ENCODE results near the gene LRRC59. TPM values are rescaled to one million over a fixed set of nuclear protein-coding genes. Genes with fewer than 3 reads are reported as not detected.

The LRRC59 gene
- total RNA-seq, 1 experiment from 2014 or later = 306 TPM

DNA sequence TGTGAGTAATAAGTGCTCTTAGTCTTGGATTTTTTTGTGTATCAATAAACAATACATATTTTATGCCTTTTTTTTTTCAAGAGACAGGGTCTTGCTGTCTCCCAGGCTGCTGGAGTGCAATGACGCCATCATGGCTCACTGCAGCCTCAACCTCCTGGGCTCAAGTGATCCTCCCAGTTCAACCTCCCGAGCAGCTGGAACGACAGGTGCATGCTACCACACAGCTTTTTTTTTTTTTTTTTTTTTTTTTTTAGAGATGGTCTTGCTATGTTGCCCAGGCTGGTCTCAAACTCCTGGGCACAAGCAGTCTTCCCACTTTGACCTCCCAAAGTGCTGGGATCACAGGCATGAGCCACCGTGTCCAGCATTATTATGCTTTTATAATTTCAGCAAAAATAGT lies 41.7 kb upstream of the LRRC59 start:
- TF ChIP-seq, protein P1, sequence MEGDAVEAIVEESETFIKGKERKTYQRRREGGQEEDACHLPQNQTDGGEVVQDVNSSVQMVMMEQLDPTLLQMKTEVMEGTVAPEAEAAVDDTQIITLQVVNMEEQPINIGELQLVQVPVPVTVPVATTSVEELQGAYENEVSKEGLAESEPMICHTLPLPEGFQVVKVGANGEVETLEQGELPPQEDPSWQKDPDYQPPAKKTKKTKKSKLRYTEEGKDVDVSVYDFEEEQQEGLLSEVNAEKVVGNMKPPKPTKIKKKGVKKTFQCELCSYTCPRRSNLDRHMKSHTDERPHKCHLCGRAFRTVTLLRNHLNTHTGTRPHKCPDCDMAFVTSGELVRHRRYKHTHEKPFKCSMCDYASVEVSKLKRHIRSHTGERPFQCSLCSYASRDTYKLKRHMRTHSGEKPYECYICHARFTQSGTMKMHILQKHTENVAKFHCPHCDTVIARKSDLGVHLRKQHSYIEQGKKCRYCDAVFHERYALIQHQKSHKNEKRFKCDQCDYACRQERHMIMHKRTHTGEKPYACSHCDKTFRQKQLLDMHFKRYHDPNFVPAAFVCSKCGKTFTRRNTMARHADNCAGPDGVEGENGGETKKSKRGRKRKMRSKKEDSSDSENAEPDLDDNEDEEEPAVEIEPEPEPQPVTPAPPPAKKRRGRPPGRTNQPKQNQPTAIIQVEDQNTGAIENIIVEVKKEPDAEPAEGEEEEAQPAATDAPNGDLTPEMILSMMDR (IDR thresholded peaks at IDR 0.05; ENCODE audit: unreplicated experiment) = no peak
- no peak overlapping the region for H3K4me3 Mint-ChIP-seq (ENCODE audit: unreplicated experiment)
- DNase-seq (ENCODE audit: unreplicated experiment) = no peak
- H3K36me3 Mint-ChIP-seq (ENCODE audit: insufficient read depth, unreplicated experiment) = peaks cover 5% of the 10 kb centered on the region
- intact Hi-C loops (cut with micrococcal nuclease) = no loop called here
- no TSS peak for BruUV-seq (replicated peaks)
- ChIA-PET CTCF (interaction anchor here (0.7 to 1.7 kb wide), 2 partner anchors 27 to 41 kb away, joined by 3 to 7 read pairs; partner anchors contain the start of gene LRRC59), POLR2A (interaction anchor here (0.9 to 9.6 kb wide), 2 partner anchors 11 to 13 kb away, joined by 3 to 76 read pairs; partner anchors contain the start of gene ACSF2)
- H3K9me3 Mint-ChIP-seq (ENCODE audit: unreplicated experiment) = no peaks in the 10 kb centered on the region
- H3K4me1 Mint-ChIP-seq (ENCODE audit: insufficient read depth, unreplicated experiment) = peaks cover 14% of the 10 kb centered on the region
- no peak overlapping the region for H3K27ac Mint-ChIP-seq (ENCODE audit: low read depth, unreplicated experiment)
- no peaks in the 10 kb centered on the region for H3K27me3 Mint-ChIP-seq (ENCODE audit: insufficient read depth, unreplicated experiment)

DNA sequence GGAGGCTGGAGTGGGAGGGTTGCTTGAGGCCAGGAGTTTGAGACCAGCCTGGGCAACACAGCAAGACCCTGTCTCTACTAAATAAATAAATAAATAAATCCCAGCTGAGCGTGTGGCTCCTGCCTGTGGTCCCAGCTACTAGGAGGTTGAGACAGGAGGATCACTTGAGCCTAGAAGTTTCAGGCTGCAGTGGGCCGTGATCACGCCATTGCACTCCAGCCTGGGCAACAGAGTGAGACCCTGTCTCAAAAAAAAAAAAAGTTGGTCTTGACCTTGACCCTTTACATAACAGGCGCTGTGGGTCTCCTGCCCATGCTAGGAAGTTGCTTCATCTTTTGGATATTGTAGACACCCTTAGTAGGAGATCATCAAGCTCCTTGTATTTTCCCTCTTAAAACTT lies 40.1 kb upstream of the LRRC59 start:
- Mint-ChIP-seq H3K36me3 (ENCODE audit: insufficient read depth, unreplicated experiment) (peaks cover 5% of the 10 kb centered on the region), H3K27ac (ENCODE audit: low read depth, unreplicated experiment) (no peak overlapping the region), H3K4me3 (ENCODE audit: unreplicated experiment) (no peak overlapping the region), H3K9me3 (ENCODE audit: unreplicated experiment) (no peaks in the 10 kb centered on the region), H3K27me3 (ENCODE audit: insufficient read depth, unreplicated experiment) (no peaks in the 10 kb centered on the region), H3K4me1 (ENCODE audit: insufficient read depth, unreplicated experiment) (peaks cover 5% of the 10 kb centered on the region)
- CTCF ChIA-PET = interaction anchor here (0.5 to 1.7 kb wide), 7 partner anchors 10 to 266 kb away, joined by 3 to 7 read pairs (median 3); partner anchors contain the start of genes COL1A1 and LRRC59
- intact Hi-C loops (cut with micrococcal nuclease) = no loop called here
- TF ChIP-seq, protein P1 (IDR thresholded peaks at IDR 0.05; ENCODE audit: unreplicated experiment) = no peak
- DNase-seq (ENCODE audit: unreplicated experiment) = no peak
- BruUV-seq (replicated peaks) = no TSS peak
- POLR2A ChIA-PET = interaction anchor here (2.3 to 9.6 kb wide), 2 partner anchors 9 to 41 kb away, joined by 7 to 76 read pairs; partner anchors contain the start of genes ACSF2 and LRRC59

DNA sequence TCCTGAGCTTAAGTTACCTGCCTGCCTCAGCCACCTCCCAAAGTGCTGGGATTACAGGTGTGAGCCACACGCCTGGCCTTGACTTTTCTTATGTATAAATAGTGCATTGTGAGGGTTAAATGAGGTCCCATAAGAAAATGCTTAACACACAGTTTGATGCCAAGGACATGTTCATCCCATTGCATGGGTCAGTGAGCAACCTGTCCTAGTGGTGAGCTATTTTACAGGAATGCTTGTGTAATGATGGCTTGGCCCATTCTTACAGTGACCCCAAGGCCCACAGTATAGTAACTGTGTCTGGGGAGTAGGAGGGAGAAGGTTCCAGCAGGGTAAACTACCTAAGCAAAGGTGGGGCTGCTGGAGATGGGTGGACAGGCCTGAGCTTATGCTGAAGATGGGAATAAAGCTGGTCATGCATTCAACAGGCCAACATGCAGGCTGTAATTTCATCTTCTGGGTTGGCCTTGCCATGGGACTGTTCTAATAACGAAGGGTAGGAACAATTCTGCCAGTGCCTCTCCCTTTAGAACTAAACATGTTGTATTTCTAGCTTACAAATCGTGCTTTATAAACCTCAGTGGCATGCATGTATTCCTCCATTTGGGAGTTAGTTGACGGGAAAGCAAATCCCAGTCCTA lies 34.9 kb upstream of the LRRC59 start:
- intact Hi-C loops (cut with micrococcal nuclease) = no loop called here
- ChIA-PET CTCF (interaction anchor here (0.9 to 2.8 kb wide), 4 partner anchors 10 to 70 kb away, joined by 3 to 18 read pairs (median 6); partner anchors contain the start of gene LRRC59), POLR2A (interaction anchor here (0.6 to 1.5 kb wide), 5 partner anchors 11 to 252 kb away, joined by 3 to 4 read pairs (median 3); partner anchors contain the start of gene LRRC59)
- Mint-ChIP-seq H3K27me3 (ENCODE audit: insufficient read depth, unreplicated experiment) (no peaks in the 10 kb centered on the region), H3K9me3 (ENCODE audit: unreplicated experiment) (no peaks in the 10 kb centered on the region), H3K27ac (ENCODE audit: low read depth, unreplicated experiment) (no peak overlapping the region), H3K4me1 (ENCODE audit: insufficient read depth, unreplicated experiment) (peaks cover 15% of the 10 kb centered on the region), H3K4me3 (ENCODE audit: unreplicated experiment) (no peak overlapping the region), H3K36me3 (ENCODE audit: insufficient read depth, unreplicated experiment) (peaks cover 13% of the 10 kb centered on the region)
- TF ChIP-seq, protein P1 (IDR thresholded peaks at IDR 0.05; ENCODE audit: unreplicated experiment) = no peak
- no peak for DNase-seq (ENCODE audit: unreplicated experiment)
- BruUV-seq (replicated peaks) = no TSS peak

DNA sequence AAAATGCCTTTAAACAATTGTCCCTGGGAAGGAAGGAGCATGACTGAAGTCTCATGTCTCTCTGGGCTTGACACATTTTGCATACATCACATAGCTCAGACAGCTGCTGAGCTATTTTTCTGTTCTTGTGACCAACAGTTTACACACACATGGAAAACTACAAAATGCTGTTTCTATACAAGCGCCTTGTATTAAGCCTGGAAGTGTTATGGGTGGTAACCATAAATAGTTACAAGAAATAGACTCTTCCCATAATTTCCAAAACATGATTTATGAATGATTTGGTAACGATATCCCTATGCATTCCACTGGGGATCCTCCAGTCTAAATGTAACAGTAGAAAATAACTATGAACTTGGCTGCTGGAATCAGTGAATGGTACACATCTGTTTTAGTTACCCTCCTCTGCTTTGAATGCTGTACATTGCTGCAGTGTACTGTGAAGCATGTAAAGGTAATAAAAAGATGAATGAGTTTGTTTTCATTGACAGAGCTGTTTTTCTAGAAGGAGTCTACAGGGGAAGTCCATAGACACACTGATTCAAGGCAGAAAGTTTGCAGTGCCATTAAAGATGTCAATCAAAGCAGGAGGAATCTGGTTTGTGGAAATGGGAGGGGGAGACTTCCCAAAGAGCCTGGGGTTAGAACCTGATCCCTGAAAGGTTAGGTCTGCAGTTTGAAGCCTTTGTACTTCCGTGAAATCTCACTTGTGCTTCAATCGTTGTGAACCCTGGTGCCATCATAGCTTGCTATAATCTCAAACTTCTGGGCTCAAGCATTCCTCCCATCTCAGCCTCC lies 33.7 kb upstream of the LRRC59 start:
- no peak for DNase-seq (ENCODE audit: unreplicated experiment)
- ChIA-PET CTCF (interaction anchor here (0.9 to 2.8 kb wide), 6 partner anchors 10 to 70 kb away, joined by 3 to 18 read pairs (median 4); partner anchors contain the start of gene LRRC59), POLR2A (interaction anchor here (0.6 to 6.5 kb wide), 8 partner anchors 10 to 532 kb away, joined by 3 to 76 read pairs (median 4); partner anchors contain the start of genes EME1, LRRC59, MRPL27 and RSAD1)

More for the DNA sequence above, 33.7 kb upstream of the LRRC59 start:
- Mint-ChIP-seq H3K36me3 (ENCODE audit: insufficient read depth, unreplicated experiment) (peaks cover 19% of the 10 kb centered on the region), H3K27ac (ENCODE audit: low read depth, unreplicated experiment) (no peak overlapping the region), H3K27me3 (ENCODE audit: insufficient read depth, unreplicated experiment) (no peaks in the 10 kb centered on the region), H3K4me1 (ENCODE audit: insufficient read depth, unreplicated experiment) (peaks cover 15% of the 10 kb centered on the region), H3K9me3 (ENCODE audit: unreplicated experiment) (no peaks in the 10 kb centered on the region), H3K4me3 (ENCODE audit: unreplicated experiment) (no peak overlapping the region)
- intact Hi-C loops (cut with micrococcal nuclease) = no loop called here
- no TSS peak for BruUV-seq (replicated peaks)
- TF ChIP-seq, protein P1 (IDR thresholded peaks at IDR 0.05; ENCODE audit: unreplicated experiment) = no peak
